ENCODE results near the gene TMEM252. TPM values are rescaled to one million over a fixed set of nuclear protein-coding genes. Genes with fewer than 3 reads are reported as not detected.

The TMEM252 gene
- total RNA-seq, 1 experiment from 2014 or later = not detected

DNA sequence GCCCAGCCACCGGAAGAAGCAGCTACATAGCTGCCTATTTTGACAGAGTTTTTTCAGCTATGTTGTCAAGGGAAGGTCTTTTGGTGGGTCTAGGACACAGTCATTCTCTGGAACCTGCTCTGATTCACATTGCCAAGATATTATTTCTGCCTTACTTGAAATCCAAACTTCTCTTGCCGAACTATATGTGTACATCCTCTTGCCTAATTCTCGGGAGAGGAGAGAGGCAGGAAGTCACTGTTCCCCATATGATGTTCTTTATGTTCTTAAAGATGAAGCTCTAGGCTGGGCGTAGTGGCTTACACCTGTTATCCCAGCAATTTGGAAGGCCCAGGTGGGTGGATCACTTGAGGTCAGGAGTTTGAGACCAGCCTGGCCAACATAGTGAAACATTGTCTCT is 8.6 kb downstream of the TMEM252 start:
- POLR2A ChIA-PET (ENCODE audit: low non-redundant PET) = no interaction called here
- DNase-seq (ENCODE audit: low spot score) = no peak
- TF ChIP-seq EZH2 (IDR thresholded peaks at IDR 0.05; ENCODE audit: borderline replicate concordance, low read depth, low read length, poor library complexity, severe bottlenecking) = no peak
- TF ChIP-seq, protein P1, sequence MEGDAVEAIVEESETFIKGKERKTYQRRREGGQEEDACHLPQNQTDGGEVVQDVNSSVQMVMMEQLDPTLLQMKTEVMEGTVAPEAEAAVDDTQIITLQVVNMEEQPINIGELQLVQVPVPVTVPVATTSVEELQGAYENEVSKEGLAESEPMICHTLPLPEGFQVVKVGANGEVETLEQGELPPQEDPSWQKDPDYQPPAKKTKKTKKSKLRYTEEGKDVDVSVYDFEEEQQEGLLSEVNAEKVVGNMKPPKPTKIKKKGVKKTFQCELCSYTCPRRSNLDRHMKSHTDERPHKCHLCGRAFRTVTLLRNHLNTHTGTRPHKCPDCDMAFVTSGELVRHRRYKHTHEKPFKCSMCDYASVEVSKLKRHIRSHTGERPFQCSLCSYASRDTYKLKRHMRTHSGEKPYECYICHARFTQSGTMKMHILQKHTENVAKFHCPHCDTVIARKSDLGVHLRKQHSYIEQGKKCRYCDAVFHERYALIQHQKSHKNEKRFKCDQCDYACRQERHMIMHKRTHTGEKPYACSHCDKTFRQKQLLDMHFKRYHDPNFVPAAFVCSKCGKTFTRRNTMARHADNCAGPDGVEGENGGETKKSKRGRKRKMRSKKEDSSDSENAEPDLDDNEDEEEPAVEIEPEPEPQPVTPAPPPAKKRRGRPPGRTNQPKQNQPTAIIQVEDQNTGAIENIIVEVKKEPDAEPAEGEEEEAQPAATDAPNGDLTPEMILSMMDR (conservative IDR thresholded peaks at IDR 0.05; ENCODE audit: low read depth, low read length) = no peak
- no TSS peak for BruUV-seq (replicated peaks)
- H3K27ac ChIP-seq (ENCODE audit: low read depth, low read length, poor library complexity, severe bottlenecking) = no peak overlapping the region
- no peaks in the 10 kb centered on the region for H3K9me3 ChIP-seq (ENCODE audit: low read depth, low read length, poor library complexity, severe bottlenecking)
- H3K36me3 ChIP-seq (ENCODE audit: insufficient read depth, low read length, poor library complexity, severe bottlenecking) = no peaks in the 10 kb centered on the region
- H3K4me3 ChIP-seq (ENCODE audit: low read depth, low read length, poor library complexity, severe bottlenecking) = no peak overlapping the region
- CTCF ChIA-PET = no interaction called here
- peaks cover 3% of the 10 kb centered on the region for H3K27me3 ChIP-seq (replicated peaks; ENCODE audit: insufficient read depth, low read depth, low read length, poor library complexity)
- H3K4me1 ChIP-seq (ENCODE audit: insufficient read depth, low read length, poor library complexity, severe bottlenecking) = no peaks in the 10 kb centered on the region
- intact Hi-C loops (cut with micrococcal nuclease; ENCODE audit: unreplicated experiment) = no loop called here

DNA sequence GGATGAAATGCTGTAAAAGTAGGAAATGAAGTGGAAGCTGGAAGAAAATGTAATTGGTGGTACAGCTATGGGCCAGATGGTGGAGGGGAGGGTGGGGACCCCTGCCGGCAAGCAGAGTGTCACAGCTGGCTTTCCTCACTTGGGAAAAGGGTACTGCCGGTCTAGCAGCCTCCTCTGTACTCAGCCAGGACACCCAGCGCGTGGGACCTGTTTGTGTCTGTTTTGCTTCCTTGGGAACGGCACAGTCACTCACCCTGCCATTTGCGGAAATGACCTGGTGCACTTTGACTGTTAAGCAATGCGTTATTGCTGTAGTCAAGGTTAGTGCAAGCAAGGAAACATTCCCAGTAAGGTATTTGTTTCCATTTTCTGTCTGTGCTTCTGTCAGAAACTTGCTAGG is 10.1 kb downstream of the TMEM252 start:
- DNase-seq (ENCODE audit: low spot score) = peak; percentile 4
- intact Hi-C loops (cut with micrococcal nuclease; ENCODE audit: unreplicated experiment) = no loop called here
- Histone ChIP-seq H3K9me3 (ENCODE audit: low read depth, low read length, poor library complexity, severe bottlenecking) (no peaks in the 10 kb centered on the region), H3K4me3 (ENCODE audit: low read depth, low read length, poor library complexity, severe bottlenecking) (no peak overlapping the region), H3K36me3 (ENCODE audit: insufficient read depth, low read length, poor library complexity, severe bottlenecking) (no peaks in the 10 kb centered on the region), H3K27ac (ENCODE audit: low read depth, low read length, poor library complexity, severe bottlenecking) (no peak overlapping the region), H3K4me1 (ENCODE audit: insufficient read depth, low read length, poor library complexity, severe bottlenecking) (no peaks in the 10 kb centered on the region), H3K27me3 (replicated peaks; ENCODE audit: insufficient read depth, low read depth, low read length, poor library complexity) (peaks cover 4% of the 10 kb centered on the region)
- no peak for TF ChIP-seq EZH2 (IDR thresholded peaks at IDR 0.05; ENCODE audit: borderline replicate concordance, low read depth, low read length, poor library complexity, severe bottlenecking)
- TF ChIP-seq, protein P1 (conservative IDR thresholded peaks at IDR 0.05; ENCODE audit: low read depth, low read length) = no peak
- no TSS peak for BruUV-seq (replicated peaks)
- POLR2A ChIA-PET (ENCODE audit: low non-redundant PET) = no interaction called here
- CTCF ChIA-PET = no interaction called here

DNA sequence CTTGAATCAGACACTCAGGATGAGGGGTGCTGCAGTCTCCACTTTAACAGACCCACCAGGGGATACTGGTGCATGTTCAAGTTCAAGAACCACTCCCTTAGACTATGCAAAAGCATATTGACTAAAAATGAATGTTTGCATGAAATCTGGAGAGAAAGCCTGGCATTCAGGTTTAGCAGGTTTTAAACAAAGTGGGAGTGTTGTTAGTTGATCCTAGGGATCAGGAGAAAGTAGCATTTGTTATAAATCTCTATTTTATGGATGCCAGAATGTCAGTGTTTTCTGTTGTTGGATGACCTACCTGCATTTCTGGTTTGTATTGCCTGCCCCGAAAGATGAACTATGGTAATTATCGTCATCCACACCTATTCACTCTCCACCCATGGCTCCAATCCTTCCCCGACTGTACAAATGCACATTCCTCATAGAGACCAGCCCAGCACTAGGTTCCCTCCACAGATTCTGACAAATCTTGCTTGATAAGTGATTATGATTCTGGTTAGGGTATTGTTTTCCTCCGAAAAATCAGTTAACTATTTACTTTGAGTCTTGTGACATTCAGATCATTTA is 17.2 kb downstream of the TMEM252 start:
- Histone ChIP-seq H3K4me3 (ENCODE audit: low read depth, low read length, poor library complexity, severe bottlenecking) (no peak overlapping the region), H3K27me3 (replicated peaks; ENCODE audit: insufficient read depth, low read depth, low read length, poor library complexity) (peaks cover 8% of the 10 kb centered on the region), H3K4me1 (ENCODE audit: insufficient read depth, low read length, poor library complexity, severe bottlenecking) (no peaks in the 10 kb centered on the region), H3K27ac (ENCODE audit: low read depth, low read length, poor library complexity, severe bottlenecking) (no peak overlapping the region), H3K9me3 (ENCODE audit: low read depth, low read length, poor library complexity, severe bottlenecking) (no peaks in the 10 kb centered on the region), H3K36me3 (ENCODE audit: insufficient read depth, low read length, poor library complexity, severe bottlenecking) (no peaks in the 10 kb centered on the region)
- POLR2A ChIA-PET (ENCODE audit: low non-redundant PET) = no interaction called here
- intact Hi-C loops (cut with micrococcal nuclease; ENCODE audit: unreplicated experiment) = no loop called here
- DNase-seq (ENCODE audit: low spot score) = no peak
- CTCF ChIA-PET = no interaction called here
- BruUV-seq (replicated peaks) = no TSS peak
- TF ChIP-seq, protein P1 (conservative IDR thresholded peaks at IDR 0.05; ENCODE audit: low read depth, low read length) = no peak
- TF ChIP-seq EZH2 (IDR thresholded peaks at IDR 0.05; ENCODE audit: borderline replicate concordance, low read depth, low read length, poor library complexity, severe bottlenecking) = no peak

Measured in A673 (cell line).